K562 (cell line): ENCODE results near the gene LOC128125822.

Source experiments
- ATAC-seq: fragments of 200-7000 bp; cut with Tn5 transposase; 3 replicates; pipeline ENCODE4 v1.9.1; 2020; ENCODE audit warnings: moderate library complexity
- BruUV-seq: library from RNA; stranded (reverse); fragments of 400-500 nt; replicated peaks from 2 replicates; lab custom pipeline; 2021; lab: Mats Ljungman, UMichigan
- CTCF ChIA-PET: fragments of 300-600 bp; formaldehyde crosslinking; extraction: SDS; loops from one replicate; lab custom pipeline; 2021; ENCODE audit warnings: low intra/inter-chr PET ratio; lab: Yijun Ruan, JAX
- POLR2A ChIA-PET: fragments of 300-600, 350-650 bp; sonication (Branson Sonifier 250); formaldehyde crosslinking; extraction: SDS; loops from one replicate; lab custom pipeline; 2021; ENCODE audit warnings: antibody characterized with exemption, inconsistent platforms; lab: Yijun Ruan, JAX
- DNase-seq, 4 experiments: peaks; one replicate each; pipeline versions ENCODE4 v3.0.0 to v3.0.0-alpha.2; 2011 to 2018; ENCODE audit warnings: low spot score in 3 of 4, mixed read lengths in 3 of 4; ENCODE audit errors: extremely low read depth in 1 of 4
- FAIRE-seq: peaks from 2 replicates; lab custom pipeline; 2011; peaks lifted over from hg19 to GRCh38; lab: Jason Lieb, UNC
- H2AFZ ChIP-seq: 2 replicates; pipeline ENCODE4 v1.6.0; 2011; ENCODE audit warnings: low read depth, low read length, control low read depth, inconsistent platforms
- H3K27ac ChIP-seq: fragments of 200-600 bp; 3 replicates; pipeline ENCODE4 v1.8.0; 2011; ENCODE audit warnings: low read depth, mild to moderate bottlenecking, control low read depth, inconsistent platforms, low read length, moderate library complexity, mixed read lengths; ENCODE audit errors: extremely low read depth
- H3K27me3 ChIP-seq, 2 experiments: fragments of 300-600 bp in 1 of 2; 2 replicates in 1 of 2; 3 replicates in 1 of 2; pipeline versions ENCODE4 v1.6.0 to v1.8.0; 2011; ENCODE audit warnings: inconsistent platforms in 2 of 2, low read length in 2 of 2, mild to moderate bottlenecking in 1 of 2, mixed read lengths in 1 of 2, moderate library complexity in 1 of 2; ENCODE audit not compliant: control insufficient read depth in 2 of 2, insufficient read depth in 2 of 2
- H3K36me3 ChIP-seq: fragments of 300-600 bp; 3 replicates; pipeline ENCODE4 v1.8.0; 2011; ENCODE audit warnings: mild to moderate bottlenecking, low read length, inconsistent platforms; ENCODE audit not compliant: control insufficient read depth, insufficient read depth
- H3K4me1 ChIP-seq, 2 experiments: fragments of 200-600 bp in 1 of 2; replicated peaks in 1 of 2; 2 replicates in 1 of 2; 3 replicates in 1 of 2; pipeline versions ENCODE4 v1.5.1 to v1.8.0; 2011; ENCODE audit warnings: inconsistent platforms in 2 of 2, low read length in 2 of 2, mild to moderate bottlenecking in 1 of 2, mixed read lengths in 1 of 2, moderate library complexity in 1 of 2; ENCODE audit not compliant: control insufficient read depth in 2 of 2, insufficient read depth in 2 of 2
- H3K4me2 ChIP-seq: 2 replicates; pipeline ENCODE4 v1.6.1; 2011; ENCODE audit warnings: low read length, control low read depth, inconsistent platforms, mixed read lengths; ENCODE audit not compliant: insufficient read depth
- H3K4me3 ChIP-seq: fragments of 200-600 bp; sonication (generic), shearing (Covaris generic); 2 replicates; pipeline ENCODE4 v1.5.1; 2016; ENCODE audit warnings: control low read depth, inconsistent platforms
- H3K79me2 ChIP-seq: fragments of 200-600 bp; 3 replicates; pipeline ENCODE4 v1.8.0; 2011; ENCODE audit warnings: low read length, inconsistent platforms; ENCODE audit not compliant: control insufficient read depth, insufficient read depth
- H3K9ac ChIP-seq, 2 experiments: 2 replicates each; pipeline versions ENCODE4 v1.6.0 to v1.6.1; 2011; ENCODE audit warnings: low read depth in 2 of 2, low read length in 2 of 2, control low read depth in 1 of 2, inconsistent platforms in 1 of 2, mild to moderate bottlenecking in 1 of 2, mixed read lengths in 1 of 2; ENCODE audit not compliant: insufficient read depth in 1 of 2
- H3K9me1 ChIP-seq: one replicate; pipeline ENCODE4 v1.6.0; 2011; ENCODE audit warnings: inconsistent platforms, mild to moderate bottlenecking, low read length, moderate library complexity; ENCODE audit not compliant: control insufficient read depth, insufficient read depth
- H3K9me3 ChIP-seq: replicated peaks from 2 replicates; pipeline ENCODE4 v1.5.1; 2011; ENCODE audit warnings: low read depth, low read length, inconsistent platforms; ENCODE audit not compliant: control insufficient read depth, insufficient read depth
- H4K20me1 ChIP-seq: replicated peaks from 2 replicates; pipeline ENCODE4 v1.6.1; 2011; ENCODE audit warnings: low read length, inconsistent platforms, mixed read lengths; ENCODE audit not compliant: control insufficient read depth, insufficient read depth
- CTCF ChIP-seq, 3 experiments: IDR thresholded peaks in 2 of 3; conservative IDR thresholded peaks in 1 of 3; 2 replicates each; pipeline ENCODE4 v1.5.1; 2011 to 2012; ENCODE audit warnings: low read length in 3 of 3, mild to moderate bottlenecking in 3 of 3, control low read depth in 2 of 3, improper control_type of control experiment in 1 of 3, inconsistent platforms in 1 of 3, low read depth in 1 of 3, mixed read lengths in 1 of 3, moderate library complexity in 1 of 3; ENCODE audit not compliant: insufficient read depth in 2 of 3
- POU5F1 ChIP-seq: fragments of 150-350 bp; IDR thresholded peaks from 2 replicates; pipeline ENCODE4 v1.6.1; 2014; ENCODE audit warnings: borderline replicate concordance, low read length, low read depth, mild to moderate bottlenecking; ENCODE audit not compliant: partially characterized antibody
- RERE ChIP-seq: sonication (generic); formaldehyde crosslinking; IDR thresholded peaks from 2 replicates; pipeline ENCODE4 v1.8.0; 2023; ENCODE audit warnings: missing genetic modification reagents, mild to moderate bottlenecking, borderline replicate concordance
- SOX6 ChIP-seq: fragments of 450-650 bp; IDR thresholded peaks from 2 replicates; pipeline ENCODE4 v1.6.1; 2014; ENCODE audit warnings: mild to moderate bottlenecking
- TRIM25 ChIP-seq: fragments of 450-650 bp; IDR thresholded peaks from 2 replicates; pipeline ENCODE4 v1.7.0; 2016; ENCODE audit warnings: borderline replicate concordance
- XRCC4 ChIP-seq: IDR thresholded peaks from one replicate; pipeline ENCODE4 v1.6.1; 2011; ENCODE audit not compliant: insufficient read depth, insufficient read length; ENCODE audit errors: extremely low read depth
- ZBED1 ChIP-seq: IDR thresholded peaks from 2 replicates; pipeline ENCODE4 v1.6.1; 2014
- ZNF431 ChIP-seq: sonication (generic); formaldehyde crosslinking; IDR thresholded peaks from 2 replicates; pipeline ENCODE4 v1.8.0; 2022; ENCODE audit warnings: mild to moderate bottlenecking, missing genetic modification reagents
- WGBS: fragments of 100-300 bp; shearing (Covaris generic); methylation state at CpG from one replicate; pipeline ENCODE4 v1.1.6; 2016; ENCODE audit warnings: low coverage, mixed read lengths; ENCODE audit not compliant: insufficient coverage; ENCODE audit errors: missing lambda C conversion rate; 5-methylcytosine and 5-hydroxymethylcytosine counted together
- in situ Hi-C: fragments of 300-500 bp; cut with MboI; formaldehyde crosslinking; loops from 4 replicates; pipeline ENCODE4 v1.15.0; 2018; ENCODE audit warnings: inconsistent platforms, mixed read lengths
- intact Hi-C: fragments of 100-400 bp; cut with micrococcal nuclease; formaldehyde crosslinking; loops from 2 replicates; pipeline ENCODE4 v1.14.2; 2022
- TF ChIP-seq, protein P1 (sequence below): fragments of 250-450 bp; sonication (Bioruptor Pico); IDR thresholded peaks from 2 replicates; pipeline ENCODE4 v1.8.0; 2022; ENCODE audit warnings: moderate library complexity, mild to moderate bottlenecking, inconsistent platforms

LOC128125822 gene

GRCh38 chr6:63549076-63549475 lies 23.2 kb upstream of the LOC128125822 start:
- intact Hi-C loops (no loop called here), in situ Hi-C loops (no loop called here)
- H3K27ac ChIP-seq, result no peak overlapping the region
- H3K36me3 ChIP-seq, result no peaks in the 10 kb centered on the region
- ChIA-PET CTCF (no interaction called here), POLR2A (no interaction called here)
- no peak overlapping the region for H3K4me3 ChIP-seq
- H4K20me1 ChIP-seq, result no peaks in the 10 kb centered on the region
- TF ChIP-seq CTCF (IDR thresholded peaks at IDR 0.05 in 2 of 3, conservative IDR thresholded peaks at IDR 0.05 in 1 of 3; ENCODE audit: insufficient read depth in 2 of 3, low read depth in 1 of 3, low read length in 3 of 3) (no peak), XRCC4 (no peak), ZNF431 (CRISPR knock-in tag) (no peak), RERE (CRISPR knock-in tag) (no peak), POU5F1 (no peak), ZBED1 (no peak), TRIM25 (no peak), SOX6 (no peak)
- TF ChIP-seq, protein P1, sequence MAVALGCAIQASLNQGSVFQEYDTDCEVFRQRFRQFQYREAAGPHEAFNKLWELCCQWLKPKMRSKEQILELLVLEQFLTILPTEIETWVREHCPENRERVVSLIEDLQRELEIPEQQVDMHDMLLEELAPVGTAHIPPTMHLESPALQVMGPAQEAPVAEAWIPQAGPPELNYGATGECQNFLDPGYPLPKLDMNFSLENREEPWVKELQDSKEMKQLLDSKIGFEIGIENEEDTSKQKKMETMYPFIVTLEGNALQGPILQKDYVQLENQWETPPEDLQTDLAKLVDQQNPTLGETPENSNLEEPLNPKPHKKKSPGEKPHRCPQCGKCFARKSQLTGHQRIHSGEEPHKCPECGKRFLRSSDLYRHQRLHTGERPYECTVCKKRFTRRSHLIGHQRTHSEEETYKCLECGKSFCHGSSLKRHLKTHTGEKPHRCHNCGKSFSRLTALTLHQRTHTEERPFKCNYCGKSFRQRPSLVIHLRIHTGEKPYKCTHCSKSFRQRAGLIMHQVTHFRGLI (CRISPR knock-in tag), result no peak
- H3K79me2 ChIP-seq, result no peaks in the 10 kb centered on the region
- no peak overlapping the region for H3K4me2 ChIP-seq
- peaks cover 0 to 7% of the 10 kb centered on the region in 2 experiments; a peak in 3 of 5 replicates for H3K27me3 ChIP-seq
- 6% methylated on average over 5 of the region's 5 CpGs for WGBS
- no peaks in the 10 kb centered on the region for H3K9me1 ChIP-seq
- DNase-seq, result no peak
- no peak overlapping the region for H2AFZ ChIP-seq
- H3K4me1 ChIP-seq, result no peaks in the 10 kb centered on the region
- FAIRE-seq, result no peak
- no peak for ATAC-seq
- no peaks in the 10 kb centered on the region for H3K9me3 ChIP-seq
- BruUV-seq, result no TSS peak
- H3K9ac ChIP-seq, result no peak overlapping the region
